BJ (cell line): ENCODE measurements around the gene B3GNT8. TPM values are rescaled to one million over a fixed set of nuclear protein-coding genes. Genes with fewer than 3 reads are reported as not detected.

Experiments used
- CTCF ChIA-PET: fragments of 350-600 bp; formaldehyde crosslinking; extraction: SDS; loops from one replicate; lab custom pipeline; 2021; ENCODE audit warnings: antibody characterized with exemption, inconsistent platforms; lab: Yijun Ruan, JAX
- POLR2A ChIA-PET: fragments of 300-600 bp; sonication (Branson Sonifier 250); formaldehyde crosslinking; extraction: SDS; loops from one replicate; lab custom pipeline; 2021; ENCODE audit warnings: antibody characterized with exemption; lab: Charles Lee
- DNase-seq: peaks from one replicate; pipeline ENCODE4 v3.0.0-alpha.2; 2011; ENCODE audit warnings: low read depth
- H3K27me3 ChIP-seq: 2 replicates; pipeline ENCODE4 v1.6.0; 2011; ENCODE audit warnings: low read length; ENCODE audit not compliant: control insufficient read depth, insufficient read depth
- H3K36me3 ChIP-seq: 2 replicates; pipeline ENCODE4 v1.5.1; 2011; ENCODE audit warnings: low read length; ENCODE audit not compliant: control insufficient read depth, insufficient read depth
- H3K4me3 ChIP-seq: 2 replicates; pipeline ENCODE4 v1.5.1; 2011; ENCODE audit warnings: low read depth, mild to moderate bottlenecking, control low read depth, low read length
- polyA plus RNA-seq: library from polyadenylated mRNA; depleted of rRNA; stranded (reverse); fragments of >200 nt; gene quantifications from 2 replicates; pipeline ENCODE4 v1.2.3, GENCODE V29; 2011
- TF ChIP-seq, protein P1 (sequence below): IDR thresholded peaks from 2 replicates; pipeline ENCODE4 v1.5.1; 2011; ENCODE audit warnings: low read depth, mild to moderate bottlenecking, control low read depth, inconsistent platforms, low read length, moderate library complexity; ENCODE audit not compliant: insufficient read depth

The B3GNT8 gene
- polyA plus RNA-seq, 1 experiment: 0.36 TPM

DNA sequence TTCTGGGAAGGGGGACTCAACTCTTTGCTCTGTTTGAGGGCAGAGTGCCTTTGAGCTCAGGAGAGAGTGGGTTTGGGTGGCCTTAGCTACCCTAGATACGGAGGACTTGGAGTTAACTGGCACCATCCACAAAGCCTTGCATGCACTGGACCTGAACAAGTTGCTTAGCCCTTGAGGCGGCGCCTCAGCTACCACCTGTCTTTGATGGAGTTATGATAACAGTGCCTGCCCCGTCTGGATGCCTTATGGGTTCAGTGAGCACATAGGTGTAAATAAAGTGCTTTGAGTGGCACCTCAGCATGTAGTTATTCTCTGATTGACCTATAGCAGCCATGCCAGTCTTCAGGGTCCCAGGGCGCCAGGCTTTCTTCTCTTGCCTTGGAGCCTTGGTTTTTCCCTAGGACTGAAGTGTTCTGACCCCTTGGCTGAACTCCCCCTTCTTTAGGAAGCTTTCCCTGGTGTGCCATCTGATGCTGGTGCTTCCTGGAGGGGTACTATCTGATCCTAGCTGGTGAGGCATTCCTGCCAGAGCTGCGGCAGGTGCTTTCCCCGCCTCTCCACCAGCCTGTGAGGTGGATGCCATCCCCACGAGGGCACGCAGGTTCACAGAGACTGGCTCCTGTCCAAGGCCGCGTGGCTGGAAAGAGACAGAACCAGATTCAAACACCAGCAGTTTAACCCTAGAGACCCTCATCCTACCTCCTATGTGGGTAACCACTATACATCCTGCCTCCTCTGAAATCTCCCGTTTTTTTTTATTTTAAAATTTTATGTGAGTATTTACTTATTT is 23.8 kb downstream of the B3GNT8 start:
- POLR2A ChIA-PET: interaction anchor here (0.6 kb wide), 1 partner anchor 653 kb away, joined by 3 read pairs; the partner anchor contains the start of gene ACTMAP
- TF ChIP-seq, protein P1, sequence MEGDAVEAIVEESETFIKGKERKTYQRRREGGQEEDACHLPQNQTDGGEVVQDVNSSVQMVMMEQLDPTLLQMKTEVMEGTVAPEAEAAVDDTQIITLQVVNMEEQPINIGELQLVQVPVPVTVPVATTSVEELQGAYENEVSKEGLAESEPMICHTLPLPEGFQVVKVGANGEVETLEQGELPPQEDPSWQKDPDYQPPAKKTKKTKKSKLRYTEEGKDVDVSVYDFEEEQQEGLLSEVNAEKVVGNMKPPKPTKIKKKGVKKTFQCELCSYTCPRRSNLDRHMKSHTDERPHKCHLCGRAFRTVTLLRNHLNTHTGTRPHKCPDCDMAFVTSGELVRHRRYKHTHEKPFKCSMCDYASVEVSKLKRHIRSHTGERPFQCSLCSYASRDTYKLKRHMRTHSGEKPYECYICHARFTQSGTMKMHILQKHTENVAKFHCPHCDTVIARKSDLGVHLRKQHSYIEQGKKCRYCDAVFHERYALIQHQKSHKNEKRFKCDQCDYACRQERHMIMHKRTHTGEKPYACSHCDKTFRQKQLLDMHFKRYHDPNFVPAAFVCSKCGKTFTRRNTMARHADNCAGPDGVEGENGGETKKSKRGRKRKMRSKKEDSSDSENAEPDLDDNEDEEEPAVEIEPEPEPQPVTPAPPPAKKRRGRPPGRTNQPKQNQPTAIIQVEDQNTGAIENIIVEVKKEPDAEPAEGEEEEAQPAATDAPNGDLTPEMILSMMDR: no peak
- CTCF ChIA-PET: no interaction called here
- no peaks in the 10 kb centered on the region for H3K27me3 ChIP-seq
- DNase-seq: no peak
- no peak overlapping the region for H3K4me3 ChIP-seq
- peaks cover 1% of the 10 kb centered on the region; the same call in 1 of the 2 replicates for H3K36me3 ChIP-seq

DNA sequence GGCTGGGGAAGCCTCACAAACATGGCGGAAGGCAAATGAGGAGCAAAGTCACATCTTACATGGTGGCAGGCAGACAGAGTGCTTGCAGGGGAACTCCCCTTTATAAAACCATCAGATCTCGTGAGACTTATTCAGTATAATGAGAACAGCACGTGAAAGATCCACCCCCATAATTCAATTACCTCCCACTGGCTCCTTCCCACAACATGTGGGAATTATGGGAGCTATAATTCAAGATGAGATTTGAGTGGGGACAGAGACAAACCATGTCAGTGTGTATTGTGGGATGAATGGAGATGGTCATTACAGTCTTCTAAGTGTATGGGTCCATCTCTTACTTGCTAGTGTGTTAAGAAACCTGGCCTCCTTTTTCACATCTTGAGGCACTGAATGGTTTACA is 25.2 kb downstream of the B3GNT8 start:
- no peak overlapping the region for H3K4me3 ChIP-seq
- ChIA-PET CTCF (no interaction called here), POLR2A (no interaction called here)
- H3K36me3 ChIP-seq: peaks cover 1% of the 10 kb centered on the region; the same call in 1 of the 2 replicates
- no peaks in the 10 kb centered on the region for H3K27me3 ChIP-seq
- TF ChIP-seq, protein P1: no peak
- no peak for DNase-seq

DNA sequence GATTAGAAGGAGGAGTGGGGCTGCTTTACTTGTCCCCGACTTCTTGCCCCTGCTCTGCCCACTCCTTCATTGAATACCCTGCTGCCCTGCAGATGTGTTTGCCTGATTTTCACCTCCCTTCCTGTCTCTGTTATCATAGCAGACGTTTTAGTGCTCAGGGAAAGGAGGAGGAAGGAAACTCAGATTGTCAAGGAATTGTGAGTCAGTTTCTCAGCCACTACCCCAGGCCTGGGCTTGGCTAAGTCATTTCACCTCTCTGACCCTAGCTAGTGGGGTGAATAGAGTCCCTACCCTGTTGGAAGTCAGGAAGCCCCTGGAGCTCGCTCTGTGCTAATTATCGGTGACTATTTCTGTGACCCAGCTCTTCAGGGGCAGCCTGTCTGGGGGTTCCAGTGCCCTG is 25.7 kb downstream of the B3GNT8 start:
- DNase-seq: no peak
- Histone ChIP-seq H3K27me3 (no peaks in the 10 kb centered on the region), H3K36me3 (peaks cover 1% of the 10 kb centered on the region; the same call in 1 of the 2 replicates), H3K4me3 (no peak overlapping the region)
- TF ChIP-seq, protein P1: no peak
- ChIA-PET CTCF (no interaction called here), POLR2A (interaction anchor here (0.7 kb wide), 1 partner anchor 33 kb away, joined by 4 read pairs; no protein-coding TSS in a partner anchor)

DNA sequence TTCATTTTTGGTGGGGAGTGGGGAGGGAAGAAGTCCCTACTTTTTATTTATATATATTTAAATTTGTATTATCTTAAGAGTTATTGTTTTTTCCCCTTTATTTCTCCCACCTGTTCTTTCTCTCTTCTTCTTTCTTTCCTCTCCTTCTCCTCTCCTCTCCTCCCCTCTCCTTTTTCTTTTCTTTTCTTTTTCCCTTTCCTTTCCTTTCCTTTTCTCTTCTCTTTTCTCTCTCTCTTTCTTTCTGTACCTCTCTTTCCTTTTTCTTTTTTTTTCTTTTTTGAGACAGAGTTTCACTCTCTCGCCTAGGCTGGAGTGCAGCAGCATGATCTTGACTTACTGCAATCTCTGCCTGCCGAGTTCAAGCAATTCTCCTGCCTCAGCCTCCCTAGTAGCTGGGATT is 27.6 kb downstream of the B3GNT8 start:
- CTCF ChIA-PET: no interaction called here
- DNase-seq: no peak
- POLR2A ChIA-PET: no interaction called here
- peaks cover 1% of the 10 kb centered on the region; the same call in 1 of the 2 replicates for H3K36me3 ChIP-seq
- no peaks in the 10 kb centered on the region for H3K27me3 ChIP-seq
- TF ChIP-seq, protein P1: no peak
- H3K4me3 ChIP-seq: no peak overlapping the region

DNA sequence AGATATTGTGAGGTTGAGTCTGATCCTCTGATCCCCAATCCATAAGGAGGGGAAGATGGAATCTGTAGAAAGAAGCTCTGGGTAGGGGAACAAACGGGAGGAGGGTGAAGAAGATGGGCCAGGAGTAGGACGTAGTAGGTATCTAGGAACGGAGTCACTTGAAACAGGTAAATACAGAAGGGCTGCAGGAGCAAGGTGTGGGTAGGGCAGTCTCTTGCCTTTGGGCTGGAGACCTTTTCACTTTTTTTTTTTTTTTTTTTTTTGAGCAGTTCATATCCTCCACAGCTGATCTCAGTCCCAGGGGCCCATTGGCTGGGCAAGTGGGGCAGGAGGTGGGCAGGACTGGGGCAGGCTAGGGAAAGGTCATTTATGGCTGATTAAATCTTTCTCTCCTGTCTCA is 28.1 kb downstream of the B3GNT8 start:
- no peak overlapping the region for H3K4me3 ChIP-seq
- DNase-seq: no peak
- H3K27me3 ChIP-seq: no peaks in the 10 kb centered on the region
- CTCF ChIA-PET: interaction anchor here (1.0 to 1.1 kb wide), 2 partner anchors 8 to 90 kb away, joined by 3 to 4 read pairs; no protein-coding TSS in a partner anchor
- TF ChIP-seq, protein P1: no peak
- POLR2A ChIA-PET: no interaction called here
- peaks cover 1% of the 10 kb centered on the region; the same call in 1 of the 2 replicates for H3K36me3 ChIP-seq
